Heart right ventricle (tissue), 16 donors: ENCODE results near the gene ITPR3. TPM values are rescaled to one million over a fixed set of nuclear protein-coding genes. Genes with fewer than 3 reads are reported as not detected.

Source experiments
- ATAC-seq, 8 donors: fragments of 200-7000 bp; cut with Tn5 transposase; one replicate each; pipeline ENCODE4 v1.9.1; 2020; ENCODE audit warnings: mild to moderate bottlenecking in 8 of 8, moderate library complexity in 8 of 8, moderate number of reproducible peaks in 1 of 8
- DNase-seq, 2 donors: peaks; one replicate each; pipeline ENCODE4 v3.0.0-alpha.2; 2020
- H3K27ac ChIP-seq, 10 donors: fragments of 200-600 bp; sonication (generic) in 2 of 10; one replicate each; pipeline versions ENCODE4 v1.5.0 to v1.8.0; 2020 to 2022; ENCODE audit warnings: mild to moderate bottlenecking in 3 of 10
- H3K27me3 ChIP-seq, 7 donors: fragments of 200-600 bp; one replicate each; pipeline ENCODE4 v1.8.0; 2021 to 2022; ENCODE audit warnings: mild to moderate bottlenecking in 2 of 7
- H3K36me3 ChIP-seq, 9 donors: fragments of 200-600 bp; sonication (generic) in 1 of 9; one replicate each; pipeline versions ENCODE4 v1.5.0 to v1.8.0; 2020 to 2022; ENCODE audit warnings: mild to moderate bottlenecking in 2 of 9
- H3K4me1 ChIP-seq, 9 donors: fragments of 200-600 bp; sonication (generic) in 1 of 9; one replicate each; pipeline versions ENCODE4 v1.5.0 to v1.8.0; 2020 to 2022; ENCODE audit warnings: mild to moderate bottlenecking in 4 of 9
- H3K4me3 ChIP-seq, 10 donors: fragments of 200-600 bp; sonication (generic) in 2 of 10; one replicate each; pipeline versions ENCODE4 v1.5.0 to v1.8.0; 2020 to 2022; ENCODE audit warnings: mild to moderate bottlenecking in 7 of 10, moderate library complexity in 2 of 10
- H3K9me3 ChIP-seq, 11 donors: fragments of 200-600 bp in 10 of 11; sonication (generic) in 2 of 11; one replicate each; pipeline versions ENCODE4 v1.5.0 to v1.8.0; 2013 to 2022; ENCODE audit warnings: mild to moderate bottlenecking in 2 of 11, control low read depth in 1 of 11, moderate library complexity in 1 of 11
- CTCF ChIP-seq, 9 donors: fragments of 200-600 bp; sonication (generic) in 2 of 9; IDR thresholded peaks; one replicate each; pipeline versions ENCODE4 v1.5.0 to v1.8.0; 2021 to 2022; ENCODE audit warnings: antibody characterized with exemption in 9 of 9, mild to moderate bottlenecking in 5 of 9, moderate library complexity in 1 of 9
- WGBS, 2 donors: extraction: QIAGEN DNeasy Blood & Tissue Kit; methylation state at CpG; one replicate each; pipeline ENCODE4 v1.1.7; 2013; ENCODE audit warnings: inconsistent platforms in 1 of 2; 5-methylcytosine and 5-hydroxymethylcytosine counted together
- intact Hi-C, 10 donors: fragments of 100-400 bp; cut with DNase I; formaldehyde crosslinking; loops; one replicate each; pipeline versions ENCODE4 v1.11.1 to v1.14.2; 2022
- polyA plus RNA-seq, 2 donors: library from polyadenylated mRNA; stranded (reverse); fragments of 200-250 nt; gene quantifications; one replicate each; pipeline ENCODE4 v1.2.3, GENCODE V29; 2013
- total RNA-seq, 10 donors: library from RNA; stranded (reverse); fragmentation: NEBNext Ultra II Directional in 3 of 10; extraction: Animal tissue kit (Norgen Biotek cat#: 25700) in 3 of 10; gene quantifications; one replicate each; pipeline versions ENCODE4 v1.2.1 to v1.2.4, GENCODE V29; 2021 to 2023
- donor health status: Arrhythmogenic right ventricular cardiomyopathy.
- donor health status: ischemic (EF 13 %, LVEDD 7.1; RV severe dilation, severe dysfunction).
- donor health status: healthy with polysubstance abuse.
- donor health status: DM: no; HTN: yes; CAD: no.
- donor health status: DM: no; HTN: no; CAD: no.
- donor health status: ischemic (EF 25% LVEDD 6.9; RV normal size, moderate dysfunction).
- donor health status: ischemic (EF 25% LVEDD 5.7; RV mildly dilated, moderate dysfunction).
- donor health status: healthy.
- donor health status: DM: yes; HTN: yes; CAD: no.
- donor health status: Ischemic cardiomyopathy.
- donor health status: ischemic (EF 35%, LVEDD 5.7; RV mildly dilated, moderate dysfunction).
- donor health status: nonischemic (EF 11% LVEDD 7.7; RV severe dilation, severe dysfunction).
- donor health status: DM: yes; HTN: yes; CAD: no.
- donor health status: PGD.
- donor health status: ischemic (EF 29% LVEDD 5.4; RV normal size, mild dysfunction).
- donor health status: nonischemic (EF 23%, LVEDD 6.1; RV moderate dilation, normal function).

The ITPR3 gene
- total and polyA plus RNA-seq, 12 donors, result 3.2 to 16.7 (median 6.0) TPM

- DNase-seq, result peak; percentile 39 to 50
- peaks cover 0 to 89% (median 4%) of the 10 kb centered on the region in 9 donors for H3K36me3 ChIP-seq
- TF ChIP-seq CTCF (IDR thresholded peaks at IDR 0.05), result no peak
- ATAC-seq, result peak; percentile 43 to 74 (median 55)
- peak overlapping the region; percentile 49 to 88 (median 79) for H3K27ac ChIP-seq
- H3K4me3 ChIP-seq, result peak overlapping the region in 1 of 10 donors; percentile 10
- no peaks in the 10 kb centered on the region for H3K27me3 ChIP-seq
- H3K4me1 ChIP-seq, result peaks cover 56 to 83% (median 71%) of the 10 kb centered on the region in 9 donors
- intact Hi-C loops, result loop anchor here in 3 of 10 donors (1.0 to 10.0 kb wide), 3 partner anchors 17 to 489 kb away; partner anchors contain the start of genes HSD17B8 (in 1 of the 3), RING1 (in 1 of the 3), RXRB (in 1 of the 3) and SLC39A7 (in 1 of the 3)
- WGBS, 2 donors, result 36 to 48% methylated on average over 28 of the region's 28 CpGs
- no peaks in the 10 kb centered on the region for H3K9me3 ChIP-seq
Measured at GRCh38 chr6:33693186-33694105, 72.3 kb downstream of the ITPR3 start.

GRCh38 chr6:33694401-33694931 lies 73.3 kb downstream of the ITPR3 start:
- Histone ChIP-seq H3K9me3 (no peaks in the 10 kb centered on the region), H3K4me3 (no peak overlapping the region), H3K27ac (peak overlapping the region; percentile 11 to 88 (median 78)), H3K27me3 (no peaks in the 10 kb centered on the region), H3K4me1 (peaks cover 56 to 93% (median 79%) of the 10 kb centered on the region in 9 donors), H3K36me3 (peaks cover 0 to 85% (median 4%) of the 10 kb centered on the region in 9 donors)
- DNase-seq, result peak in 1 of 2 donors; percentile 14
- intact Hi-C loops, result loop anchor here in 2 of 10 donors (10.0 kb wide), 2 partner anchors 260 to 490 kb away; partner anchors contain the start of genes HSD17B8 (in 1 of the 2), RING1 (in 1 of the 2), RXRB (in 1 of the 2) and SLC39A7 (in 1 of the 2)
- ATAC-seq, result peak in 2 of 8 donors; percentile 5 to 6
- TF ChIP-seq CTCF (IDR thresholded peaks at IDR 0.05), result no peak
- 36 to 39% methylated on average over 19 of the region's 19 CpGs for WGBS, 2 donors

- intact Hi-C loops, result loop anchor here in 2 of 10 donors (10.0 kb wide), 2 partner anchors 260 to 490 kb away; partner anchors contain the start of genes HSD17B8 (in 1 of the 2), RING1 (in 1 of the 2), RXRB (in 1 of the 2) and SLC39A7 (in 1 of the 2)
- DNase-seq, result no peak
Measured at GRCh38 chr6:33694977-33695376, 73.9 kb downstream of the ITPR3 start.

More at GRCh38 chr6:33694977-33695376, 73.9 kb downstream of the ITPR3 start:
- Histone ChIP-seq H3K27ac (peak overlapping the region; percentile 11 to 88 (median 78)), H3K4me1 (peaks cover 56 to 98% (median 84%) of the 10 kb centered on the region in 9 donors), H3K27me3 (no peaks in the 10 kb centered on the region), H3K4me3 (no peak overlapping the region), H3K36me3 (peaks cover 0 to 85% (median 4%) of the 10 kb centered on the region in 9 donors), H3K9me3 (no peaks in the 10 kb centered on the region)
- TF ChIP-seq CTCF (IDR thresholded peaks at IDR 0.05), result no peak
- 72 to 91% methylated on average over 5 of the region's 5 CpGs for WGBS, 2 donors
- no peak for ATAC-seq
